Testis (tissue), 3 donors: ENCODE data around the gene WFIKKN2. TPM values are rescaled to one million over a fixed set of nuclear protein-coding genes. Genes with fewer than 3 reads are reported as not detected.

ENCODE experiments used
- DNase-seq: peaks from one replicate; pipeline ENCODE4 v3.0.0-alpha.2; 2019
- H3K27ac ChIP-seq, 2 donors: fragments of 200-600 bp; sonication (generic); one replicate each; pipeline ENCODE4 v1.5.1; 2019
- H3K27me3 ChIP-seq: fragments of 200-600 bp; sonication (generic); one replicate; pipeline ENCODE4 v1.5.1; 2019
- H3K36me3 ChIP-seq: fragments of 200-600 bp; sonication (generic); one replicate; pipeline ENCODE4 v1.5.1; 2017; ENCODE audit warnings: low read depth; ENCODE audit errors: missing control alignments
- H3K4me1 ChIP-seq: fragments of 200-600 bp; sonication (generic); one replicate; pipeline ENCODE4 v1.5.1; 2019
- H3K4me3 ChIP-seq, 2 donors: fragments of 200-600 bp; sonication (generic); one replicate each; pipeline ENCODE4 v1.5.1; 2017 to 2019
- H3K9me3 ChIP-seq: fragments of 200-600 bp; sonication (generic); one replicate; pipeline ENCODE4 v1.5.1; 2017
- CTCF ChIP-seq, 3 experiments: fragments of 450-650 bp in 2 of 3; fragments of 200-600 bp in 1 of 3; sonication (generic) in 1 of 3; IDR thresholded peaks; one replicate each; pipeline ENCODE4 v1.5.1; 2016 to 2019; ENCODE audit warnings: antibody characterized with exemption in 3 of 3, mild to moderate bottlenecking in 2 of 3, moderate library complexity in 1 of 3
- POLR2A ChIP-seq: fragments of 450-650 bp; IDR thresholded peaks from one replicate; pipeline ENCODE4 v1.6.1; 2017; ENCODE audit warnings: antibody characterized with exemption, mild to moderate bottlenecking, moderate library complexity
- WGBS, 2 donors: methylation state at CpG; one replicate each; pipeline ENCODE4 v1.1.5; 2018; 5-methylcytosine and 5-hydroxymethylcytosine counted together
- intact Hi-C: fragments of 100-400 bp; cut with DNase I; formaldehyde crosslinking; loops from one replicate; pipeline ENCODE4 v1.15.1; 2023; ENCODE audit warnings: low total_unique reads
- polyA plus RNA-seq: library from polyadenylated mRNA; stranded (reverse); fragments of 350-450 nt; fragmentation: Illumina TruSeq; extraction: RNeasy Lipid Tissue Mini Kit (QIAGEN cat#74804); gene quantifications from one replicate; pipeline ENCODE4 v1.2.3, GENCODE V29; 2014; ENCODE audit warnings: low read depth, low replicate concordance; ENCODE audit not compliant: insufficient read depth
- total RNA-seq, 2 donors: library from RNA; depleted of rRNA; stranded (reverse); fragments of >200 nt; gene quantifications; one replicate each; pipeline ENCODE4 v1.2.3, GENCODE V29; 2016

The WFIKKN2 gene
- total and polyA plus RNA-seq, 3 donors from 2014 or later = 3.7 to 7.3 (median 6.8) TPM

DNA sequence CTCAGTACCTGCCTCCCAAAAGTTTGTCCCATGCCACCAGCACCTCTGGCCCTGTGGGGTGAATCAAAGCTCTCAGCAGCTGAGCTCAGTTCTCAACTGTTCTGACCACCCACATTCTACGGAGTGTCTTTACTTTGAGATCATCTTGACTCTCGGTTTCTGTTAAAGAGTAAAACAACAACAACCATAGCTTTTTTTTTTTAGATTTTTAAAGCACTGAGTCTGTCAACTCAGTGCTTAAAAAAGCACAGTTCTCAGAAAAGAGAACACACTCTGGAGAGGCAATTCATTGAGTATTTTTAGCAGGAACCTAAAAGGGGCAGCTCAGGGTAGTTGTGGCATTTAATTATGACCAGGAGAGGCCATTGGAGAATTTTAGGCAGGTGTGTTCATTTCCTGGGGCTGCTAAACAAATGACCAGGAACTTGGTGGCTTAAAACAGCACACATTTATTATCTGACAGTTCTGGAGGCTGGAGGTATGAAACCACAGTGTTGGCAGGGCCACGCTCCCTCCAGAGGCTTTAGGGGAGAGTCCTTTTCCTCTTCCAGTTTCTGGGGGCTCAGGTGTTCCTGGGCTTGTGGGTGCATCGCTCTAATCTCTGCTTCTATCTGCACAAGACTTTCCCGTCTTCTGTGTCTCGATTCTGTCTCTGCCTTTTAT is 6.7 kb upstream of the WFIKKN2 start:
- no peak for DNase-seq
- Histone ChIP-seq H3K4me3 (no peak overlapping the region), H3K4me1 (peaks cover 35% of the 10 kb centered on the region), H3K27ac (peak overlapping the region in 1 of 2 donors; percentile 8), H3K27me3 (no peaks in the 10 kb centered on the region), H3K36me3 (no peaks in the 10 kb centered on the region), H3K9me3 (no peaks in the 10 kb centered on the region)
- 74 to 76% methylated on average over 6 of the region's 6 CpGs for WGBS, 2 donors
- TF ChIP-seq CTCF (IDR thresholded peaks at IDR 0.05) (no peak), POLR2A (no peak)
- intact Hi-C loops = no loop called here

DNA sequence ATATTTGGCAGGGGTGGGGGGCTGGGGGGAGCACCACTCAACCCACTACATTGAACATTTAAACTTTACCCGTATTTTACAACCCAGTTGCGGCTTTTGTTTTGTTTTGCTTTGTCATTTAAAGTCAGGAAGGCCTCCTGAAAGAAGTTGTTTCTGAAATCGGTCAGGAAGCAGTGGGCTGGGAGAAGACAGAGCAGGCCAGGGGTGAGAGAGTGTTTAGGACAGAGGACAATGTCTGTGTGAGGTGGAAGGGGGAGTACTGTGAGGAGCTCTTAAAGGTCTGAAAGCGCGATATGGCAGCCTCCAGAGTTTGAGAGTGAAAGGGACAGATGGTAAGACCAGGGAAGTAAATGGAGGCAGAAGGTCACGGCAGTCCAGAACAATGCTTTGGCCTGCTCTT is 6.1 kb upstream of the WFIKKN2 start:
- H3K9me3 ChIP-seq = no peaks in the 10 kb centered on the region
- intact Hi-C loops = no loop called here
- H3K27me3 ChIP-seq = no peaks in the 10 kb centered on the region
- H3K27ac ChIP-seq = peak overlapping the region; percentile 8 to 58
- no peak for DNase-seq
- TF ChIP-seq CTCF (IDR thresholded peaks at IDR 0.05) = no peak
- H3K36me3 ChIP-seq = no peaks in the 10 kb centered on the region
- H3K4me3 ChIP-seq = no peak overlapping the region
- peaks cover 39% of the 10 kb centered on the region for H3K4me1 ChIP-seq
- WGBS, 2 donors = 63 to 75% methylated on average over 6 of the region's 6 CpGs

- no peak for TF ChIP-seq POLR2A
- no peak for TF ChIP-seq CTCF (IDR thresholded peaks at IDR 0.05)
- intact Hi-C loops = loop anchor here (10.0 kb wide), 1 partner anchor 276 kb away; no protein-coding TSS in a partner anchor
- H3K27ac ChIP-seq = peak overlapping the region in 1 of 2 donors; percentile 58
- no peak for DNase-seq
- H3K4me3 ChIP-seq = no peak overlapping the region
- peaks cover 48% of the 10 kb centered on the region for H3K4me1 ChIP-seq
- no peaks in the 10 kb centered on the region for H3K36me3 ChIP-seq
- no peaks in the 10 kb centered on the region for H3K27me3 ChIP-seq
- H3K9me3 ChIP-seq = no peaks in the 10 kb centered on the region
- WGBS, 2 donors = 64 to 69% methylated on average over 5 of the region's 5 CpGs
These were observed 5.0 kb upstream of the WFIKKN2 start for GRCh38 chr17:50830352-50830751.

DNA sequence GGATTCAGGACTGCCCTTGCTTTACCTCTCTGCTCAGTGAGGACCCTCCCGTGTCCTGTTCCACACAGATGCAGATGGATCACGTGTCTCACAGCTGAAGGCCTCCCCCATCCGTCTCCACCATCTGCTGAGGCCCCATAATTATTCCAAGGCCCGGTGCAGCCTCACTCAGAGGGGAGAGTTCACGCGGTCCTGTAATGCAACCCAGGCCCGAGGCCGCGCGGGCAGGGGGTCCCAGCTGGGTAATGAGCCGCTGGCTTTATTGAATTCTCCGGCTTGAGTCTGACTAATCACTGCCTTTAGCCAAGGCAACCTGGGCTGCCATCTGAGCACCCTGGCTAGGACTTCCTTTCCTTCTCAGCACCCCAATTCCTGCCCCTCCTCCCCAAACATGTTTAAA is 4.4 kb upstream of the WFIKKN2 start:
- intact Hi-C loops = loop anchor here (10.0 kb wide), 1 partner anchor 276 kb away; no protein-coding TSS in a partner anchor
- WGBS, 2 donors = 64 to 73% methylated on average over 4 to 12 of the region's 12 CpGs
- Histone ChIP-seq H3K9me3 (no peaks in the 10 kb centered on the region), H3K27ac (peak overlapping the region; percentile 24 to 56), H3K4me1 (peaks cover 53% of the 10 kb centered on the region), H3K36me3 (no peaks in the 10 kb centered on the region), H3K27me3 (no peaks in the 10 kb centered on the region), H3K4me3 (no peak overlapping the region)
- DNase-seq = no peak
- TF ChIP-seq POLR2A = no peak
- TF ChIP-seq CTCF (IDR thresholded peaks at IDR 0.05) = no peak

GRCh38 chr17:50831471-50831928 is 3.9 kb upstream of the WFIKKN2 start:
- DNase-seq = no peak
- Histone ChIP-seq H3K9me3 (no peaks in the 10 kb centered on the region), H3K27ac (peak overlapping the region; percentile 24 to 56), H3K4me3 (no peak overlapping the region), H3K27me3 (no peaks in the 10 kb centered on the region), H3K4me1 (peaks cover 53% of the 10 kb centered on the region), H3K36me3 (no peaks in the 10 kb centered on the region)
- TF ChIP-seq POLR2A (no peak), CTCF (IDR thresholded peaks at IDR 0.05) (no peak)
- 48 to 57% methylated on average over 3 to 10 of the region's 11 CpGs for WGBS, 2 donors
- intact Hi-C loops = loop anchor here (10.0 kb wide), 1 partner anchor 277 kb away; no protein-coding TSS in a partner anchor
